RPMI8226 (cell line): ENCODE data around the gene DHDDS.
"Not testable (repeated sequence)": the region's sequence is repeated elsewhere in the genome, so short reads cannot be mapped to it uniquely, and the experiment has no call there.

Experiments used
- DNase-seq: peaks from one replicate; pipeline ENCODE4 v3.0.0-alpha.2; 2015

Gene DHDDS, protein sequence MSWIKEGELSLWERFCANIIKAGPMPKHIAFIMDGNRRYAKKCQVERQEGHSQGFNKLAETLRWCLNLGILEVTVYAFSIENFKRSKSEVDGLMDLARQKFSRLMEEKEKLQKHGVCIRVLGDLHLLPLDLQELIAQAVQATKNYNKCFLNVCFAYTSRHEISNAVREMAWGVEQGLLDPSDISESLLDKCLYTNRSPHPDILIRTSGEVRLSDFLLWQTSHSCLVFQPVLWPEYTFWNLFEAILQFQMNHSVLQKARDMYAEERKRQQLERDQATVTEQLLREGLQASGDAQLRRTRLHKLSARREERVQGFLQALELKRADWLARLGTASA

DNA sequence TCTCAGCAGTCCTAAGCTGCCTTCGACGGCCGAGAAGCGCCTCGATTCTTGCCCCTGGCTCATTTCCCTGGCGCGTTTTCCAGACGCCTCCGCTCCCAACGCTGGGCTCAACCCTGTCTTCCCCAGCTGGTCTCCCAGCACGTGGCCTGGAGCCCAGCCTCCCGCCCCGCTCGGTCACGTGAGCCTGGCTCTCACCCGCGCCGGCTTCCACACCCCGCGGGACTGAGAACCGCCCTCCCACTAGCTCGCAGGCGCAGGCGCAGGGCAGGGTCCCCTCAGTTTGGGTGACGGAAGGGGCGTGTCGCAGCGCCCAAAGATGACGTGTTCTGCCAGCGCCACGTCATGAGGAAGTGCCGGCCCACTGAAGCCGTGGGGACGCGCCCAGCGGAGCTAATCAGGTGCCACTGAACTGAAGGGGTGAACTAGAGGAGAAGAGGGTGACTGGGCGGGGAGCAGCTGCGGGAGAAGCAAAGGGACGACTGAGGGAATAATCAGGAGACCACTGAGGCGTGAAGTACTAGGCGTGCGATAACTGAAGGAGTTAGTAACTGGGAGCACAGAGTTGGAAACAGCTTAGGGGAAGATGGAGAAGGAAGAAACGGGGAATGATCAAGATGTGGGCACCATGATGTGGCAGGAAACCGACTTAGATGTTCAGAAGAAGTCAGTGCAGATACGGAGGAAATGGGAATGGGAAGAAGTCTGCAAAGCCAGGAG is at the start of gene DHDDS:
TSS of gene DHDDS (plus strand) at position 343 of the 717 bp plus-strand sequence. CDS start 625 bp downstream, outside the sequence.
- DNase-seq: peak; percentile 100

DNA sequence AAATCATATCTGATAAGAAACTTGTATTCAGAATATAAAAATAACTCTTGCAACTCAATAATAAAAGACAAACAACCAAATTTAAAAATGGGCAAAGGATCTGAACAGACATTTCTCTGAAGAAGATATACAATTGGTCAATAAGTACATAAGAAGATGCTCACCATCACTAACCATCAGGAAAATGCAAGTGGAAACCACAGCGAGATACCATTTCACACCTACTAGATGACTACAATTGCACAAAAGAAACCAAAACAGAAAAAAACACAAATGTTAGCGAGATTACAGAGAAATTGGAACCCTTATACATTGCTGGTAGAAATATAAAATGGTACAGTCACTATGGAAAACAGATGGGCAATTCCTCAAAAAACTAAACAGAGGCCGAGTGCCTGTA is 48.0 kb upstream of the DHDDS start:
- DNase-seq: no peak

GRCh38 chr1:26385063-26385462 is 47.1 kb upstream of the DHDDS start:
- DNase-seq: not testable (repeated sequence)

- DNase-seq: no peak
These were observed 44.7 kb upstream of the DHDDS start for GRCh38 chr1:26387447-26387846.

- DNase-seq: no peak
These were observed 43.2 kb upstream of the DHDDS start for GRCh38 chr1:26388791-26389445.

DNA sequence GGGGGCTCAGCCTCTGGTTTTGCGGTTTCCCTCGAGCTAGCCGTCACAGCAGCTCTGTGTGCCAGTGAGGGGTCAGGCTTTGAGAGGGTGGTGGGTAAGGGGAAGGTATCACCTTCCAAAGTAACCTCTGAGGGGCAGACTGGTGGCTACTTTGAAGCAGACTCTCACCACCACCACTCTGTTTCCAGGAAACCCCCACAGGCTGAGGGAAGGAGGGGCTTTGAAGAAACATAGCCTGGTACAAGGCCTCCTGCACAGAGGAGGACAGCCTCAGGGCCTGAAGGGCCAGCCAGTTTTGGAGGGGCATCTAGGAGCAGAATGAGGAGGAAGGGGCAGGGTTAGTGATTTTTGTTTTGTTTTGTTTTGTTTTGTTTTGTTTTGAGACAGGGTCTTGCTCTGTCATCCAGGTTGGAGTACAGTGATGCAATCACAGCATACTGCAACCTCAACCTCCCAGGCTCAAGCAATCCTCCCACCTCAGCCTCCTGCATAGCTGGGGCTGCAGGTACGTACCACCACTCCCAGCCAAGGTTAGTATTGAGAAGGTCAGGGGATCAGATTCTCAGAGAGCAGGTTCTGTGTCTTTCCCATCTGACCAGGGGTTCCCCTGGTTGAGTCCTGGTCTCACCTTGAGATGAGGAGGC is 42.4 kb upstream of the DHDDS start:
- DNase-seq: no peak

DNA sequence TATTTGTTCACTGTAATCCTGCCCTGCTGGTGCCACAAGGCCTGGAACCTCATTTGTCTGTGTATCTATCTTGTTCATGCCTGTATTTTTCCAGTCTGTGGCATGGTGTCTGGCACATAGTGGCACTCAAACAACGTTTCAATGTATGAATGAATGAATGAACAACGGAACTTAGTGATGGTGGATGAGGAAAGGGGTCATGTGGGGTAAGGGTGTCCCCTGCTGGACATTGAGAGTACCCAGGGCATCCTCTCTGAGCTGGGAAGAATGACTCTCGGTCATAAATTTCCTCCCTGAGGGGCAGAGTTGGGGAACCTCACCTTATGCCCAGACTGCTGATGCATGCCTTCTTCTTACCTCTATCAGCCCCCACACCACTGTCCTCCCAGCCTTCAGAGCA is 40.7 kb upstream of the DHDDS start:
- peak; percentile 52 for DNase-seq

- DNase-seq: no peak
These were observed 36.4 kb upstream of the DHDDS start for GRCh38 chr1:26395754-26396153.

DNA sequence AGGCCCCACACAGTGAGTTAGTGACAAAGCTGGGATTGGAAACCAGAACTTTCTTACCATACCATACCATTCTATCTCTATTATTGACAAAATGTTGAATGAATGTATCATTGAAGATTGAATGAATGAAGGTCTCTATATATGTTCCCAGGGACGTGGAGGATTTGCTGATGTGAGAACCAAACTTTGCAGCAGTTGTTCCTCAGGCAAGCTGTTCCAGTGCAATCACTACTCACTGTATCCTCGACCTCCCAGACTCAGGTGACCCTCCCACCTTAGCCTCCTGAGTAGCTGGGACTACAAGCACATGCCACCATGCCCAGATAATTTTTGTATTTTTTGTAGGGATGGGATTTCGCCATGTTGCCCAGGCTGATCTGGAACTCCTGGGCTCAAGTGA is 33.1 kb upstream of the DHDDS start:
- DNase-seq: no peak

- no peak for DNase-seq
These were observed 30.2 kb upstream of the DHDDS start for GRCh38 chr1:26401891-26402290.

DNA sequence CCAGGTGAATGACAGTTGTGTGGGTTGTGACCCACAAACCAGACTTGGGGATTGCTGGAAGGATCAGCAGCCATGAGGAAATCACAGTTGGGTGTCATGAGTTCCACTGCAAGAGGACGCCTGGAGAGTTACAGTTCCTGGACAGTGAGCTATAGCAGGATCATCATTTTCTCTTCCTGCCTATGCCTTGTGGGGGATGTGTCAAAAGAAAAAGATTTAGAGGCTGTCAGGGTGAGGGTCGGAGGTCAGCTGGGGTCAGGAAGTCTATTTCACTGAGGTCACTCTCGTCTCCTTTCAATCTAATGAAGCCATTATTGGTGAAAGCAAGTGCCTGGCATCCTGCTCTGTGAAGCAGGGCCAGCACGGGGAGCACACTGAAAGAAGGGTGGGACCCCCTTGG is 28.5 kb upstream of the DHDDS start:
- no peak for DNase-seq

DNA sequence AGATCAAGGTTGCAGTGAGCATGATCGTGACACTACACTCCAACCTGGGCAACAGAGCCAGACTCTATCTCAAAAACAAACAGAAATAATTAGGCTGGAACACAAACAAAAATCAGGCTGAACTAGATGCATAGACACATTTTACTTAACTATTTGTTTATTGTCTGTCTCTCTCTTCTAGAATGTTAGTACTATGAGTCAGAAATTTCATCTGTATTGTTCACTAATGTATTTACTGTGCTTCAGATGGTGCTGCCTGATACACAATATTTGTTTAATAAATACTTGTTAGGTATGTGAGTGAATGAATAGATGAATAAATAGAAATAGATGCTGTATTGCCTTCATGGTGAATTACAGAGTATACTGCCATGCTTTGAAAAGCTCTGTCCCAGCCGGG is 27.5 kb upstream of the DHDDS start:
- DNase-seq: no peak

DNA sequence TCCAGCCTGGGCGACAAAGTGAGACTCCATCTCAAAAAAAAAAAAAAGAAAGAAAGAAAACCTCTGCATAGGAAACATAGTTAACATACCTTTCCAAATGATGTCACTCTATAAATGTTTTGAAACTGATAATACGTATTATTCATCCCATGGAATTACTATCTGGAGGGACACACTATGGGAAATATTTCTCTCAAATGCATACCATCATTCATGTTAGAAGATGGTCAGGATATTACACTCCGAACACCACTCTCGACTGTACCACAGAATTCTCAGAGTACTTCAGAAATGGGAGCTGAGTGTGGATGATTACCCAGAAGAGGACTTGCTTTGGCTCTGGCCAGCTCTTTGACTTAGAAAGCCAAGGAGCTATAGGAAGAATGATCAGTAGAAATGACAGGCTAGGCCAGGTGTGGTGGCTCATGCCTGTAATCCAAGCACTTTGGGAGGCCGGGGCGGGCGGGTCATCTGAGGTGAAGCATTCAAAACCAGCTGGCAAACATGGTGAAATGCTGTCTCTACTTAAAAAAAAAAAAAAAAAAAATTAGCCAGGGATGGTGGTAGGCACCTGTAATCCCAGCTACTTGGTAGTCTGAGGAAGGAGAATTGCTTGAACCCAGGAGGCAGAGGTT is 26.7 kb upstream of the DHDDS start:
- DNase-seq: no peak

- peak; percentile 79 for DNase-seq
These were observed 23.5 kb upstream of the DHDDS start for GRCh38 chr1:26408604-26409003.

DNA sequence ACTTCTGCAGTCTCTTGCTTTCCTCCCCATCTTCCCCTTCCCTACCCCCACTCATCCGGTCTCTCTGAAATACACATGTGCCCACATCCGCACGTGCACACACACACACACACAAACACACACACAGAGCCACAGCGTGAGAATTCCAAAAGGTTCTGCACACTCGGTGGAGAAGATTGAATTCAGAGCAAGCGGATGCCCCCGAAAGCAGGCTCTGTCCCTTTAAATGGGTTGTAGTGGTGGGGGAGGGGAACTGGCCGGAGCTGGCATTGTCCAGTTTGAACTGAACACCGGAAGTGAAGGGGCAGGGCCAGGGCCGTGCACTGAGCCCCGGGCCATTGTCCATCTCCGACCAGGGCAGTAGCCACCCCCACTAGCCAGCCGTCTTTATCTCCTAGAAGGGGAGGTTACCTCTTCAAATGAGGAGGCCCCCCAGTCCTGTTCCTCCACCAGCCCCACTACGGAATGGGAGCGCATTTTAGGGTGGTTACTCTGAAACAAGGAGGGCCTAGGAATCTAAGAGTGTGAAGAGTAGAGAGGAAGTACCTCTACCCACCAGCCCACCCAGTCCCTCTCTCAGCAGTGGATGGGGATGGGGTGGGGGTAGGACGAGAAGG is 22.8 kb upstream of the DHDDS start:
- no peak for DNase-seq

DNA sequence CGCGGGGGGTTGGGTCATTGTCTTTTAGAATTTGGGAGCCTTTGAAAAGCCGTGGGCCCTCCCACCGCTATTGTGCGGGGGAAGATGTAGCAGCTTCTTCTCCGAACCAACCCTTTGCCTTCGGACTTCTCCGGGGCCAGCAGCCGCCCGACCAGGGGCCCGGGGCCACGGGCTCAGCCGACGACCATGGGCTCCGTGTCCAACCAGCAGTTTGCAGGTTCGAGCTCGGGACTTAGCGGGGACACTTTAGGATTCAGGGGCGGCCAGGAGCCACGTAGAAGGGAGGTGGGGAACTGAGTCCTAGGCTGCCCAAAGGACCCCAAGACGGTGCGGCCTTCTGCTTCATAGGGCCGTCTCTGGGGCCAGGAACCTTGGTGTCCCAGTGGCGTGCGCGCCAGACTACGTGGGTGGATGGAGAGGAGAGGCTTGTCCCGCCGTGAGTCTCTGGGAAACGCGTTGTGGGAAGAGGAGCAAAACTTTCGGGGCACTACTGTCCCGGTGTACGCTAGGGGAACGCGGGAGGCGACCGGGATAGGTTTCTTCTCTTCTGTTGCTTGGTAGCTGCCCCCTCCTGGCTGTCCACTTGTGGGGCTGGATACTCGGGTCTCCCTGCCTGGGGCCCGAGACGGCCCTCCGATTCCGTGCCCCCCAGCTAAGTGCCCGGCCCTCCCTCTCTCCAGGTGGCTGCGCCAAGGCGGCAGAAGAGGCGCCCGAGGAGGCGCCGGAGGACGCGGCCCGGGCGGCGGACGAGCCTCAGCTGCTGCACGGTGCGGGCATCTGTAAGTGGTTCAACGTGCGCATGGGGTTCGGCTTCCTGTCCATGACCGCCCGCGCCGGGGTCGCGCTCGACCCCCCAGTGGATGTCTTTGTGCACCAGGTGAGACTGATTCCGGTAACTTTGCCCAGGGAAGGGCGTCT is 21.2 kb upstream of the DHDDS start, which contains the start of gene LIN28A:
TSS of gene LIN28A (plus strand) at position 112 of the 918 bp plus-strand sequence. CDS start at position 187, 75 bp downstream.
- no peak for DNase-seq

- DNase-seq: no peak
These were observed 20.5 kb upstream of the DHDDS start for GRCh38 chr1:26411624-26412074.

- DNase-seq: no peak
These were observed 19.8 kb upstream of the DHDDS start for GRCh38 chr1:26412180-26412840.

DNA sequence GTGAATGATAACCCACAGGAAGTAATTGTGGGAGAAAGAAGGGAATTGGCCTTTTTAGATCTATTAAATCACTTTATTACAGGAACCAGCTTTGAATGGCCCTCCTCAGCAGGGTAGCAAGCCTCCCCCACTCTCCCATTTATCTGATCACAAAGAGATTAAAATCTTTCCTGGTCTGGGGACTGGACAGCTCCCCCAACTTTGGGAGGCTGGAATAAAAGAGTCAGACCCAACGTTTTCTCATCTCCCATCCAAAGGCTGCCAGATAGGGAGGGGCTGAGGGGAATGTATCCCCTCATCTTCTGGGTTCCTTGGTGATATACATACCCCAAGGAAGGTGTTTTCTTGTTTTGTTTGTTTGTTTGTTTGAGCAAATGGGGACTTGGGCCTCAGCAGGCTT is 19.1 kb upstream of the DHDDS start:
- DNase-seq: no peak

GRCh38 chr1:26417111-26417759 is 14.9 kb upstream of the DHDDS start:
- peak; percentile 87 for DNase-seq
